SK-N-SH (cell line): ENCODE results near the gene NLRP9. TPM values are rescaled to one million over a fixed set of nuclear protein-coding genes. Genes with fewer than 3 reads are reported as not detected.

Experiments
- CTCF ChIA-PET: fragments of 300-600, 350-600 bp; formaldehyde crosslinking; extraction: SDS; loops from one replicate; lab custom pipeline; 2021; lab: Yijun Ruan, JAX
- POLR2A ChIA-PET: fragments of 350-600 bp; sonication (Branson Sonifier 250); formaldehyde crosslinking; extraction: SDS; loops from one replicate; lab custom pipeline; 2020; ENCODE audit warnings: antibody characterized with exemption, inconsistent platforms; lab: Yijun Ruan, JAX
- DNase-seq: peaks from one replicate; pipeline ENCODE4 v3.0.0; 2012
- H2AFZ ChIP-seq: fragments of 200-600 bp; sonication (generic); 2 replicates; pipeline ENCODE4 v1.8.1; 2016; ENCODE audit warnings: antibody characterized with exemption, mild to moderate bottlenecking, low read depth
- H3F3A ChIP-seq: fragments of 200-600 bp; sonication (generic); replicated peaks from 2 replicates; pipeline ENCODE3; 2016; ENCODE audit warnings: antibody characterized with exemption, mild to moderate bottlenecking; ENCODE audit not compliant: insufficient read depth
- H3K27ac ChIP-seq, 2 experiments: fragments of 200-500 bp in 1 of 2; fragments of 200-600 bp in 1 of 2; sonication (Bioruptor generic) in 1 of 2; sonication (generic), shearing (Covaris generic) in 1 of 2; 2 replicates each; pipeline versions ENCODE4 v1.5.1 to v1.6.1; 2014 to 2016; ENCODE audit warnings: low read depth in 2 of 2, inconsistent platforms in 1 of 2, low read length in 1 of 2, mild to moderate bottlenecking in 1 of 2, mixed read lengths in 1 of 2
- H3K27me3 ChIP-seq: fragments of 200-600 bp; sonication (generic), shearing (Covaris generic); 2 replicates; pipeline ENCODE4 v1.6.1; 2016; ENCODE audit warnings: mixed run types; ENCODE audit not compliant: insufficient read depth
- H3K36me3 ChIP-seq, 2 experiments: fragments of 200-500 bp in 1 of 2; fragments of 200-600 bp in 1 of 2; sonication (Bioruptor generic) in 1 of 2; sonication (generic) in 1 of 2; replicated peaks in 1 of 2; 2 replicates each; pipeline versions ENCODE3 to v1.5.1; 2014 to 2016; ENCODE audit warnings: low read length in 1 of 2, mild to moderate bottlenecking in 1 of 2; ENCODE audit not compliant: insufficient read depth in 2 of 2, control insufficient read depth in 1 of 2
- H3K4me1 ChIP-seq, 2 experiments: fragments of 200-500 bp in 1 of 2; fragments of 200-600 bp in 1 of 2; sonication (Bioruptor generic) in 1 of 2; sonication (generic), shearing (Covaris generic) in 1 of 2; 2 replicates each; pipeline versions ENCODE4 v1.5.1 to v1.6.1; 2014 to 2016; ENCODE audit warnings: low read depth in 1 of 2, low read length in 1 of 2, mixed run types in 1 of 2; ENCODE audit not compliant: insufficient read depth in 2 of 2, control insufficient read depth in 1 of 2
- H3K4me2 ChIP-seq: fragments of 200-600 bp; sonication (generic), shearing (Covaris generic); 2 replicates; pipeline ENCODE4 v1.6.1; 2017; ENCODE audit warnings: mixed run types
- H3K4me3 ChIP-seq, 2 experiments: fragments of 200-500 bp in 1 of 2; fragments of 200-600 bp in 1 of 2; sonication (Bioruptor generic) in 1 of 2; sonication (generic), shearing (Covaris generic) in 1 of 2; 2 replicates each; pipeline versions ENCODE4 v1.5.1 to v1.8.1; 2014 to 2016; ENCODE audit warnings: low read depth in 2 of 2, inconsistent platforms in 1 of 2, low read length in 1 of 2, mild to moderate bottlenecking in 1 of 2, mixed read lengths in 1 of 2, moderate library complexity in 1 of 2
- H3K79me2 ChIP-seq: fragments of 200-600 bp; sonication (generic); 2 replicates; pipeline ENCODE4 v1.8.1; 2017; ENCODE audit warnings: mild to moderate bottlenecking; ENCODE audit not compliant: insufficient read depth
- H3K9ac ChIP-seq: fragments of 200-600 bp; sonication (generic); 2 replicates; pipeline ENCODE4 v1.6.1; 2017; ENCODE audit warnings: mixed run types
- H3K9me2 ChIP-seq: fragments of 200-600 bp; sonication (generic); 2 replicates; pipeline ENCODE4 v1.6.1; 2017; ENCODE audit warnings: mixed run types
- H3K9me3 ChIP-seq: fragments of 200-600 bp; sonication (generic); 2 replicates; pipeline ENCODE4 v1.6.1; 2017; ENCODE audit warnings: mixed run types, mild to moderate bottlenecking, moderate library complexity
- H4K20me1 ChIP-seq: fragments of 200-600 bp; sonication (generic); 2 replicates; pipeline ENCODE4 v1.6.1; 2017; ENCODE audit warnings: mild to moderate bottlenecking, mixed run types; ENCODE audit not compliant: insufficient read depth
- EZH2phosphoT487 ChIP-seq: fragments of 200-600 bp; sonication (generic); IDR thresholded peaks from 2 replicates; pipeline ENCODE4 v1.6.1; 2017; ENCODE audit warnings: low read depth, mixed run types, mild to moderate bottlenecking, antibody characterized with exemption, moderate library complexity, borderline replicate concordance
- FOSL2 ChIP-seq: IDR thresholded peaks from 2 replicates; pipeline ENCODE4 v1.4.0; 2012; ENCODE audit warnings: low read depth, mild to moderate bottlenecking, moderate library complexity, borderline replicate concordance
- GABPA ChIP-seq: IDR thresholded peaks from 2 replicates; pipeline ENCODE4 v1.4.0; 2012; ENCODE audit warnings: low read depth, mild to moderate bottlenecking
- JUND ChIP-seq: IDR thresholded peaks from 2 replicates; pipeline ENCODE4 v1.4.0; 2012
- MAX ChIP-seq: IDR thresholded peaks from 2 replicates; pipeline ENCODE4 v1.4.0; 2012; ENCODE audit warnings: low read depth
- MXI1 ChIP-seq: IDR thresholded peaks from 2 replicates; pipeline ENCODE4 v1.6.1; 2012; ENCODE audit warnings: mild to moderate bottlenecking, low read depth, low read length, improper control_type of control experiment
- NFIC ChIP-seq: IDR thresholded peaks from 2 replicates; pipeline ENCODE4 v1.4.0; 2012; ENCODE audit warnings: borderline replicate concordance
- RCOR1 ChIP-seq: fragments of 150-350 bp; IDR thresholded peaks from 2 replicates; pipeline ENCODE4 v1.6.1; 2017; ENCODE audit warnings: antibody characterized with exemption, low read length
- TCF12 ChIP-seq: IDR thresholded peaks from 2 replicates; pipeline ENCODE4 v1.4.0; 2012
- YY1 ChIP-seq: IDR thresholded peaks from 2 replicates; pipeline ENCODE4 v1.4.0; 2012; ENCODE audit warnings: low read depth, mild to moderate bottlenecking
- ZBTB33 ChIP-seq: IDR thresholded peaks from 2 replicates; pipeline ENCODE4 v1.4.0; 2012; ENCODE audit warnings: low read depth, borderline replicate concordance
- WGBS: methylation state at CpG from one replicate; pipeline ENCODE4 v1.1.6; 2017; ENCODE audit warnings: low lambda C conversion rate; 5-methylcytosine and 5-hydroxymethylcytosine counted together
- polyA plus RNA-seq, 3 experiments: library from polyadenylated mRNA; depleted of rRNA; stranded (reverse); fragments of >200 nt; gene quantifications; 2 replicates each; pipeline ENCODE4 v1.2.3, GENCODE V29; 2012
- TF ChIP-seq, protein P1 (sequence below): IDR thresholded peaks from 2 replicates; pipeline ENCODE4 v1.6.1; 2012; ENCODE audit warnings: mild to moderate bottlenecking, low read depth, low read length, moderate library complexity
- TF ChIP-seq, protein P2 (sequence below): IDR thresholded peaks from 2 replicates; pipeline ENCODE4; 2012
- TF ChIP-seq, protein P3 (sequence below): fragments of 150-350 bp; IDR thresholded peaks from 2 replicates; pipeline ENCODE4 v1.6.1; 2016; ENCODE audit warnings: mild to moderate bottlenecking, low read depth, low read length

Gene NLRP9
- not detected in 2 replicates for polyA plus RNA-seq (2012; rRNA removed)
- not detected in 2 replicates for polyA plus RNA-seq (2012; cell fraction: cytosol; rRNA removed)
- polyA plus RNA-seq (2012; cell fraction: nucleus; rRNA removed), result not detected in 2 replicates

DNA sequence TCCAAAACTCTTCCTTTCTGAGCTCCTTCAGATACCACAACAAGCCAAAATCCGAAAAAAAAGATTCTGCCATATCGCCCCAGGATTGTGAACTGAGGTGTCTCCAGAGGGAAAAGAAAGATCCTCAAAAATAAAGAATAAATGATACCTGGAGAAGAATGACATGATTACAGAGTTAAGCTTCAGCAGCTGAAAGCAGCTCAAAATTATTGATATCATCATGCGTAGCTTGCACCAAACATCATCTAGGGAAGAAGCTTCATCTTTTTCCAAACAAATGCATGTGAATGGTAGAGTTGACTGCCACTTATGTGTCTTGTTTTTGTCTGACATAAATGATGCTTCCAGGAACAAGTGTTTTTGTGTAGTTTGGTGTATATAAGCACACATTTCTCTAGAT lies at the start of gene NLRP9:
Gene NLRP9 (minus strand): TSS at position 101 of the 400 bp plus-strand sequence. CDS start 28 bp downstream, at position 73.
- no peaks in the 10 kb centered on the region for H3K9me3 ChIP-seq
- H3K79me2 ChIP-seq, result no peaks in the 10 kb centered on the region
- H3K9me2 ChIP-seq, result no peaks in the 10 kb centered on the region
- H2AFZ ChIP-seq, result no peak within 1 kb of the TSS
- no peaks in the 10 kb centered on the region for H3K4me1 ChIP-seq
- peaks cover 65% of the 10 kb centered on the region for H3K27me3 ChIP-seq
- H3K4me3 ChIP-seq, result no peak within 1 kb of the TSS
- H3K9ac ChIP-seq, result no peak within 1 kb of the TSS
- no peak for DNase-seq
- H3K27ac ChIP-seq, result no peak within 1 kb of the TSS
- WGBS, result 4% methylated on average over 3 of the region's 3 CpGs
- H3F3A ChIP-seq, result no peaks in the 10 kb centered on the region
- TF ChIP-seq FOSL2 (no peak), MAX (no peak), RCOR1 (no peak), TCF12 (no peak), YY1 (no peak), MXI1 (no peak), JUND (no peak)
- TF ChIP-seq, protein P1, sequence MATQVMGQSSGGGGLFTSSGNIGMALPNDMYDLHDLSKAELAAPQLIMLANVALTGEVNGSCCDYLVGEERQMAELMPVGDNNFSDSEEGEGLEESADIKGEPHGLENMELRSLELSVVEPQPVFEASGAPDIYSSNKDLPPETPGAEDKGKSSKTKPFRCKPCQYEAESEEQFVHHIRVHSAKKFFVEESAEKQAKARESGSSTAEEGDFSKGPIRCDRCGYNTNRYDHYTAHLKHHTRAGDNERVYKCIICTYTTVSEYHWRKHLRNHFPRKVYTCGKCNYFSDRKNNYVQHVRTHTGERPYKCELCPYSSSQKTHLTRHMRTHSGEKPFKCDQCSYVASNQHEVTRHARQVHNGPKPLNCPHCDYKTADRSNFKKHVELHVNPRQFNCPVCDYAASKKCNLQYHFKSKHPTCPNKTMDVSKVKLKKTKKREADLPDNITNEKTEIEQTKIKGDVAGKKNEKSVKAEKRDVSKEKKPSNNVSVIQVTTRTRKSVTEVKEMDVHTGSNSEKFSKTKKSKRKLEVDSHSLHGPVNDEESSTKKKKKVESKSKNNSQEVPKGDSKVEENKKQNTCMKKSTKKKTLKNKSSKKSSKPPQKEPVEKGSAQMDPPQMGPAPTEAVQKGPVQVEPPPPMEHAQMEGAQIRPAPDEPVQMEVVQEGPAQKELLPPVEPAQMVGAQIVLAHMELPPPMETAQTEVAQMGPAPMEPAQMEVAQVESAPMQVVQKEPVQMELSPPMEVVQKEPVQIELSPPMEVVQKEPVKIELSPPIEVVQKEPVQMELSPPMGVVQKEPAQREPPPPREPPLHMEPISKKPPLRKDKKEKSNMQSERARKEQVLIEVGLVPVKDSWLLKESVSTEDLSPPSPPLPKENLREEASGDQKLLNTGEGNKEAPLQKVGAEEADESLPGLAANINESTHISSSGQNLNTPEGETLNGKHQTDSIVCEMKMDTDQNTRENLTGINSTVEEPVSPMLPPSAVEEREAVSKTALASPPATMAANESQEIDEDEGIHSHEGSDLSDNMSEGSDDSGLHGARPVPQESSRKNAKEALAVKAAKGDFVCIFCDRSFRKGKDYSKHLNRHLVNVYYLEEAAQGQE, result no peak
- TF ChIP-seq, protein P2, sequence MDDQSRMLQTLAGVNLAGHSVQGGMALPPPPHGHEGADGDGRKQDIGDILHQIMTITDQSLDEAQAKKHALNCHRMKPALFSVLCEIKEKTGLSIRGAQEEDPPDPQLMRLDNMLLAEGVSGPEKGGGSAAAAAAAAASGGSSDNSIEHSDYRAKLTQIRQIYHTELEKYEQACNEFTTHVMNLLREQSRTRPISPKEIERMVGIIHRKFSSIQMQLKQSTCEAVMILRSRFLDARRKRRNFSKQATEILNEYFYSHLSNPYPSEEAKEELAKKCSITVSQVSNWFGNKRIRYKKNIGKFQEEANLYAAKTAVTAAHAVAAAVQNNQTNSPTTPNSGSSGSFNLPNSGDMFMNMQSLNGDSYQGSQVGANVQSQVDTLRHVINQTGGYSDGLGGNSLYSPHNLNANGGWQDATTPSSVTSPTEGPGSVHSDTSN, result no peak
- TF ChIP-seq, protein P3, sequence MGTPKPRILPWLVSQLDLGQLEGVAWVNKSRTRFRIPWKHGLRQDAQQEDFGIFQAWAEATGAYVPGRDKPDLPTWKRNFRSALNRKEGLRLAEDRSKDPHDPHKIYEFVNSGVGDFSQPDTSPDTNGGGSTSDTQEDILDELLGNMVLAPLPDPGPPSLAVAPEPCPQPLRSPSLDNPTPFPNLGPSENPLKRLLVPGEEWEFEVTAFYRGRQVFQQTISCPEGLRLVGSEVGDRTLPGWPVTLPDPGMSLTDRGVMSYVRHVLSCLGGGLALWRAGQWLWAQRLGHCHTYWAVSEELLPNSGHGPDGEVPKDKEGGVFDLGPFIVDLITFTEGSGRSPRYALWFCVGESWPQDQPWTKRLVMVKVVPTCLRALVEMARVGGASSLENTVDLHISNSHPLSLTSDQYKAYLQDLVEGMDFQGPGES, result no peak
- no peak within 1 kb of the TSS for H3K4me2 ChIP-seq
- ChIA-PET POLR2A (no interaction called here), CTCF (no interaction called here)
- no peaks in the 10 kb centered on the region for H3K36me3 ChIP-seq
- H4K20me1 ChIP-seq, result no peaks in the 10 kb centered on the region

DNA sequence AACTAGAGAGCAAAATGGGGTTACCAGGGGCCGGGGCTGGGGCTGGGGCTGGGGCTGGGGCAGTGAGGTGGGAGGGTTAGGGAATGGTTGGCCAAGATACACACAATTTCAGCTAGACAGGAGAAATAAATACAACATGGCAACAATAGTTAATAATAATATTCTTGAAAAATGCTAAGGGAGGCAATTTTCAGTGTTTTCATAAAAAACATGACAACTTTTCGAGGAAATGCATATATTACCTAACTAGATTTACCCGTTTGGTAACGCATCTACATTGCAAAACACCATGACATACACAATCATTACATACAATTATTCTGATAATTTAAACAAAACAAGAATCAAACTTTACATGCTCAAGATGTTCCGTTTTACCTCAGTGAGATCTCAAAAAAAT lies 42.9 kb upstream of the NLRP9 start:
- Histone ChIP-seq H3K9ac (no peak overlapping the region), H3K27me3 (peaks cover 16% of the 10 kb centered on the region; the same call in 1 of the 2 replicates), H3K9me3 (no peaks in the 10 kb centered on the region), H3K36me3 (no peaks in the 10 kb centered on the region), H3K4me1 (no peaks in the 10 kb centered on the region), H3K4me3 (no peak overlapping the region), H4K20me1 (no peaks in the 10 kb centered on the region), H2AFZ (no peak overlapping the region), H3K27ac (no peak overlapping the region), H3K4me2 (no peak overlapping the region), H3F3A (no peaks in the 10 kb centered on the region), H3K79me2 (no peaks in the 10 kb centered on the region), H3K9me2 (no peaks in the 10 kb centered on the region)
- CTCF ChIA-PET, result no interaction called here
- POLR2A ChIA-PET, result no interaction called here
- 4% methylated on average over 5 of the region's 5 CpGs for WGBS
- DNase-seq, result no peak
- TF ChIP-seq NFIC, result no peak
- no peak for TF ChIP-seq GABPA
- no peak for TF ChIP-seq ZBTB33
- TF ChIP-seq EZH2phosphoT487, result no peak
